ENCODE data around the gene STARD7. TPM values are rescaled to one million over a fixed set of nuclear protein-coding genes. Genes with fewer than 3 reads are reported as not detected.
A peak's percentile ranks its signal among the peaks of the same experiment; 100 is the strongest.
"Not testable (repeated sequence)": the region's sequence is repeated elsewhere in the genome, so short reads cannot be mapped to it uniquely, and the experiment has no call there.

STARD7 gene
- 100 to 1,000 TPM; 142 to 163 (median 144) TPM for polyA plus RNA-seq (ENCODE audit: insufficient read length in 3 of 3)
- long read RNA-seq, donor 1, transcript STARD7-201 (8 exons, 3,368 nt): major isoform, 28 of 34 reads
- long read RNA-seq, donor 1, partial matches to known transcripts: 5 of 34 reads
- long read RNA-seq, donor 1, other reads (novel, unspliced or antisense): 0 of 34 reads
- long read RNA-seq, donor 2, transcript STARD7-201 (8 exons, 3,368 nt): major isoform, 40 of 40 reads
- long read RNA-seq, donor 2, partial matches to known transcripts: 0 of 40 reads
- long read RNA-seq, donor 2, other reads (novel, unspliced or antisense): 0 of 40 reads
- long read RNA-seq, donor 3, transcript STARD7-201 (8 exons, 3,368 nt): major isoform, 26 of 26 reads
- long read RNA-seq, donor 3, partial matches to known transcripts: 0 of 26 reads
- long read RNA-seq, donor 3, other reads (novel, unspliced or antisense): 0 of 26 reads
- long read RNA-seq, donor 4, transcript STARD7-201 (8 exons, 3,368 nt): major isoform, 17 of 18 reads
- long read RNA-seq, donor 4, partial matches to known transcripts: 0 of 18 reads
- long read RNA-seq, donor 4, other reads (novel, unspliced or antisense): 0 of 18 reads
- long read RNA-seq, donor 5, transcript STARD7-201 (8 exons, 3,368 nt): major isoform, 15 of 21 reads
- long read RNA-seq, donor 5, partial matches to known transcripts: 5 of 21 reads
- long read RNA-seq, donor 5, other reads (novel, unspliced or antisense): 0 of 21 reads
- long read RNA-seq, donor 6, transcript STARD7-201 (8 exons, 3,368 nt): major isoform, 21 of 21 reads
- long read RNA-seq, donor 6, partial matches to known transcripts: 0 of 21 reads
- long read RNA-seq, donor 6, other reads (novel, unspliced or antisense): 0 of 21 reads
- long read RNA-seq, donor 7, transcript STARD7-201 (8 exons, 3,368 nt): major isoform, 44 of 45 reads
- long read RNA-seq, donor 7, partial matches to known transcripts: 0 of 45 reads
- long read RNA-seq, donor 7, other reads (novel, unspliced or antisense): 0 of 45 reads
- long read RNA-seq, donor 8, transcript STARD7-201 (8 exons, 3,368 nt): major isoform, 5 of 5 reads
- long read RNA-seq, donor 8, partial matches to known transcripts: 0 of 5 reads
- long read RNA-seq, donor 8, other reads (novel, unspliced or antisense): 0 of 5 reads
- long read RNA-seq, donor 9, transcript STARD7-201 (8 exons, 3,368 nt): major isoform, 37 of 42 reads
- long read RNA-seq, donor 9, partial matches to known transcripts: 5 of 42 reads
- long read RNA-seq, donor 9, other reads (novel, unspliced or antisense): 0 of 42 reads
- long read RNA-seq, donor 10, transcript STARD7-201 (8 exons, 3,368 nt): major isoform, 23 of 89 reads
- long read RNA-seq, donor 10, partial matches to known transcripts: 63 of 89 reads
- long read RNA-seq, donor 10, other reads (novel, unspliced or antisense): 0 of 89 reads
- long read RNA-seq, donor 11, transcript STARD7-201 (8 exons, 3,368 nt): major isoform, 34 of 34 reads
- long read RNA-seq, donor 11, partial matches to known transcripts: 0 of 34 reads
- long read RNA-seq, donor 11, other reads (novel, unspliced or antisense): 0 of 34 reads
- long read RNA-seq, donor 12, transcript STARD7-201 (8 exons, 3,368 nt): major isoform, 53 of 66 reads
- long read RNA-seq, donor 12, partial matches to known transcripts: 9 of 66 reads
- long read RNA-seq, donor 12, other reads (novel, unspliced or antisense): 0 of 66 reads
- long read RNA-seq, donor 13, transcript STARD7-201 (8 exons, 3,368 nt): major isoform, 20 of 20 reads
- long read RNA-seq, donor 13, partial matches to known transcripts: 0 of 20 reads
- long read RNA-seq, donor 13, other reads (novel, unspliced or antisense): 0 of 20 reads
- long read RNA-seq, donor 14: 0 reads
- long read RNA-seq, donor 15, transcript STARD7-201 (8 exons, 3,368 nt): major isoform, 28 of 28 reads
- long read RNA-seq, donor 15, partial matches to known transcripts: 0 of 28 reads
- long read RNA-seq, donor 15, other reads (novel, unspliced or antisense): 0 of 28 reads
- long read RNA-seq, donor 16, transcript STARD7-201 (8 exons, 3,368 nt): major isoform, 32 of 32 reads
- long read RNA-seq, donor 16, partial matches to known transcripts: 0 of 32 reads
- long read RNA-seq, donor 16, other reads (novel, unspliced or antisense): 0 of 32 reads

GRCh38 chr2:96208143-96209010 is at the start of gene STARD7:
Gene STARD7, minus strand, starts transcription at chr2:96208827. Its CDS starts 393 bp downstream, at chr2:96208434.
- DNase-seq: peak; percentile 98

GRCh38 chr2:96257744-96258143 is 49.1 kb upstream of the STARD7 start:
- DNase-seq: not testable (repeated sequence)

GRCh38 chr2:96256611-96257113 is 48.0 kb upstream of the STARD7 start:
- no peak for DNase-seq

GRCh38 chr2:96254571-96254970 is 45.9 kb upstream of the STARD7 start:
- no peak for DNase-seq

- DNase-seq: no peak
Observed at GRCh38 chr2:96253006-96253405, 44.4 kb upstream of the STARD7 start.

- no peak for DNase-seq
Observed at GRCh38 chr2:96252526-96252925, 43.9 kb upstream of the STARD7 start.

GRCh38 chr2:96251721-96252292 is 43.2 kb upstream of the STARD7 start:
- peak; percentile 79 for DNase-seq

- no peak for DNase-seq
Observed at GRCh38 chr2:96250188-96250587, 41.6 kb upstream of the STARD7 start.

GRCh38 chr2:96249654-96250053 is 41.0 kb upstream of the STARD7 start:
- no peak for DNase-seq

- DNase-seq: no peak
Observed at GRCh38 chr2:96248624-96249023, 40.0 kb upstream of the STARD7 start.

GRCh38 chr2:96247896-96248295 is 39.3 kb upstream of the STARD7 start:
- DNase-seq: no peak

- DNase-seq: no peak
Observed at GRCh38 chr2:96247009-96247408, 38.4 kb upstream of the STARD7 start.

GRCh38 chr2:96245609-96246390 is 37.2 kb upstream of the STARD7 start:
- no peak for DNase-seq

GRCh38 chr2:96243843-96244242 is 35.2 kb upstream of the STARD7 start:
- no peak for DNase-seq

- no peak for DNase-seq
Observed at GRCh38 chr2:96241900-96242611, 33.4 kb upstream of the STARD7 start.

GRCh38 chr2:96241227-96241626 is 32.6 kb upstream of the STARD7 start:
- no peak for DNase-seq
